HG02588 (cell line): ENCODE data around the gene ATG16L1.

Experiments used
- ATAC-seq: cut with Tn5 transposase; IDR thresholded peaks from one replicate; pipeline ENCODE4 v1.9.1; 2021; ENCODE audit warnings: mild to moderate bottlenecking, moderate library complexity; ENCODE audit not compliant: unreplicated experiment

The ATG16L1 gene

GRCh38 chr2:233258211-233258610, 6.7 kb downstream of the ATG16L1 start:
- no peak for ATAC-seq

- no peak for ATAC-seq
Observed at GRCh38 chr2:233259730-233260129, 8.3 kb downstream of the ATG16L1 start.

GRCh38 chr2:233260661-233261060, 9.2 kb downstream of the ATG16L1 start:
- ATAC-seq = no peak

GRCh38 chr2:233261819-233262555, 10.5 kb downstream of the ATG16L1 start:
- ATAC-seq = peak; percentile 72

GRCh38 chr2:233262562-233262961, 11.1 kb downstream of the ATG16L1 start:
- ATAC-seq = no peak

- no peak for ATAC-seq
Observed at GRCh38 chr2:233263045-233263570, 11.6 kb downstream of the ATG16L1 start.

GRCh38 chr2:233264667-233265066, 13.2 kb downstream of the ATG16L1 start:
- ATAC-seq = no peak

GRCh38 chr2:233265899-233266431, 14.5 kb downstream of the ATG16L1 start:
- ATAC-seq = no peak

- ATAC-seq = no peak
Observed at GRCh38 chr2:233266481-233266880, 15.0 kb downstream of the ATG16L1 start.

GRCh38 chr2:233267516-233268245, 16.2 kb downstream of the ATG16L1 start:
- ATAC-seq = peak; percentile 62

GRCh38 chr2:233270366-233270765, 18.9 kb downstream of the ATG16L1 start:
- no peak for ATAC-seq

GRCh38 chr2:233270951-233271350, 19.5 kb downstream of the ATG16L1 start:
- no peak for ATAC-seq

- no peak for ATAC-seq
Observed at GRCh38 chr2:233271693-233272092, 20.2 kb downstream of the ATG16L1 start.

- ATAC-seq = no peak
Observed at GRCh38 chr2:233273120-233273519, 21.6 kb downstream of the ATG16L1 start.

- ATAC-seq = no peak
Observed at GRCh38 chr2:233275223-233275622, 23.8 kb downstream of the ATG16L1 start.

- ATAC-seq = no peak
Observed at GRCh38 chr2:233278921-233279320, 27.4 kb downstream of the ATG16L1 start.

- ATAC-seq = no peak
Observed at GRCh38 chr2:233280114-233280693, 28.7 kb downstream of the ATG16L1 start.

- ATAC-seq = no peak
Observed at GRCh38 chr2:233281553-233281952, 30.1 kb downstream of the ATG16L1 start.

GRCh38 chr2:233281992-233282603, 30.6 kb downstream of the ATG16L1 start:
- ATAC-seq = no peak

- ATAC-seq = no peak
Observed at GRCh38 chr2:233285921-233286320, 34.4 kb downstream of the ATG16L1 start.

- no peak for ATAC-seq
Observed at GRCh38 chr2:233287871-233288270, 36.4 kb downstream of the ATG16L1 start.
